Effector CD8-positive, alpha-beta T cell (primary cell): ENCODE results near the gene GRAMD1C.
A peak's percentile ranks its signal among the peaks of the same experiment; 100 is the strongest.
"Not testable (repeated sequence)": the region's sequence is repeated elsewhere in the genome, so short reads cannot be mapped to it uniquely, and the experiment has no call there.

Source experiments
- DNase-seq: peaks from one replicate; lab custom pipeline; 2025; lab: John Stamatoyannopoulos, UW

GRAMD1C gene

GRCh38 chr3:113850391-113850790 is 11.8 kb downstream of the GRAMD1C start:
- DNase-seq: not testable (repeated sequence)

GRCh38 chr3:113852506-113852905 is 13.9 kb downstream of the GRAMD1C start:
- DNase-seq: no peak

GRCh38 chr3:113867506-113867905 is 28.9 kb downstream of the GRAMD1C start:
- DNase-seq: no peak

- DNase-seq: no peak
These were observed 34.7 kb downstream of the GRAMD1C start for GRCh38 chr3:113873293-113873692.

GRCh38 chr3:113873814-113874526 is 35.4 kb downstream of the GRAMD1C start:
- no peak for DNase-seq

- DNase-seq: no peak
These were observed 39.8 kb downstream of the GRAMD1C start for GRCh38 chr3:113878403-113878802.

- no peak for DNase-seq
These were observed 46.5 kb downstream of the GRAMD1C start for GRCh38 chr3:113885050-113885449.

- no peak for DNase-seq
These were observed 51.8 kb downstream of the GRAMD1C start for GRCh38 chr3:113890256-113890900.

- DNase-seq: no peak
These were observed 56.3 kb downstream of the GRAMD1C start for GRCh38 chr3:113894927-113895326.

- no peak for DNase-seq
These were observed 57.4 kb downstream of the GRAMD1C start for GRCh38 chr3:113895964-113896363.

- no peak for DNase-seq
These were observed 58.3 kb downstream of the GRAMD1C start for GRCh38 chr3:113896930-113897329.

- no peak for DNase-seq
These were observed 58.8 kb downstream of the GRAMD1C start for GRCh38 chr3:113897373-113897777.

GRCh38 chr3:113898892-113899291 is 60.3 kb downstream of the GRAMD1C start:
- DNase-seq: no peak

GRCh38 chr3:113906568-113907140 is 68.1 kb downstream of the GRAMD1C start:
- DNase-seq: no peak

- no peak for DNase-seq
These were observed 69.5 kb downstream of the GRAMD1C start for GRCh38 chr3:113908133-113908532.

- no peak for DNase-seq
These were observed 72.4 kb downstream of the GRAMD1C start for GRCh38 chr3:113910966-113911365.

- no peak for DNase-seq
These were observed 74.1 kb downstream of the GRAMD1C start for GRCh38 chr3:113912552-113913236.

- DNase-seq: no peak
These were observed 76.1 kb downstream of the GRAMD1C start for GRCh38 chr3:113914646-113915045.

GRCh38 chr3:113927556-113927955 is 89.0 kb downstream of the GRAMD1C start:
- DNase-seq: no peak

GRCh38 chr3:113946831-113947230 is 108.2 kb downstream of the GRAMD1C start:
- DNase-seq: no peak

GRCh38 chr3:113947372-113948014 is 108.9 kb downstream of the GRAMD1C start, which contains the start of gene ZDHHC23:
ZDHHC23 (plus strand) TSS chr3:113948013; CDS start chr3:113948803, 790 bp downstream.
- DNase-seq: peak; percentile 52
